GM23248 (cell line): Measurements from ENCODE around the gene ZNF19. TPM values are rescaled to one million over a fixed set of nuclear protein-coding genes. Genes with fewer than 3 reads are reported as not detected.

ENCODE experiments used
- DNase-seq: peaks from one replicate; pipeline ENCODE4 v3.0.0-alpha.2; 2015
- H2AFZ ChIP-seq: fragments of 200-600 bp; sonication (generic); 2 replicates; pipeline ENCODE4 v1.6.1; 2016; ENCODE audit warnings: antibody characterized with exemption
- H3F3A ChIP-seq: fragments of 200-600 bp; sonication (generic); 2 replicates; pipeline ENCODE4 v1.6.1; 2016; ENCODE audit warnings: mild to moderate bottlenecking, antibody characterized with exemption, mixed run types; ENCODE audit not compliant: insufficient read depth
- H3K27ac ChIP-seq: fragments of 200-600 bp; sonication (generic); 2 replicates; pipeline ENCODE4 v1.5.1; 2016; ENCODE audit warnings: mild to moderate bottlenecking
- H3K27me3 ChIP-seq: fragments of 200-600 bp; sonication (generic); replicated peaks from 2 replicates; pipeline ENCODE4 v1.6.1; 2016; ENCODE audit warnings: mild to moderate bottlenecking; ENCODE audit not compliant: insufficient read depth
- H3K36me3 ChIP-seq: fragments of 200-600 bp; sonication (generic); 2 replicates; pipeline ENCODE4 v1.6.1; 2016; ENCODE audit warnings: low read depth, mild to moderate bottlenecking
- H3K4me1 ChIP-seq: fragments of 200-600 bp; sonication (generic); 2 replicates; pipeline ENCODE4 v1.6.1; 2016; ENCODE audit warnings: mild to moderate bottlenecking; ENCODE audit not compliant: insufficient read depth
- H3K4me2 ChIP-seq: fragments of 200-600 bp; sonication (generic); one replicate; pipeline ENCODE4 v1.6.1; 2016; ENCODE audit warnings: mild to moderate bottlenecking; ENCODE audit not compliant: unreplicated experiment
- H3K4me3 ChIP-seq: fragments of 200-600 bp; sonication (generic); 2 replicates; pipeline ENCODE4 v1.5.1; 2016; ENCODE audit warnings: mild to moderate bottlenecking
- H3K79me2 ChIP-seq: fragments of 200-600 bp; sonication (generic); 2 replicates; pipeline ENCODE4 v1.6.1; 2016; ENCODE audit warnings: mild to moderate bottlenecking; ENCODE audit not compliant: insufficient read depth
- H3K9ac ChIP-seq: fragments of 200-600 bp; sonication (generic); 2 replicates; pipeline ENCODE4 v1.6.1; 2016; ENCODE audit warnings: mild to moderate bottlenecking
- H3K9me2 ChIP-seq: fragments of 200-600 bp; sonication (generic); 2 replicates; pipeline ENCODE4 v1.6.1; 2016; ENCODE audit warnings: mixed run types, mild to moderate bottlenecking, moderate library complexity; ENCODE audit not compliant: insufficient read depth
- H3K9me3 ChIP-seq: fragments of 200-600 bp; sonication (generic); one replicate; pipeline ENCODE4 v1.6.1; 2017; ENCODE audit warnings: low read depth
- H4K20me1 ChIP-seq: fragments of 200-600 bp; sonication (generic); 2 replicates; pipeline ENCODE4 v1.6.0; 2016; ENCODE audit not compliant: insufficient read depth
- EZH2 ChIP-seq: fragments of 200-600 bp; sonication (generic); IDR thresholded peaks from 2 replicates; pipeline ENCODE4 v1.6.1; 2018; ENCODE audit warnings: antibody characterized with exemption, mild to moderate bottlenecking; ENCODE audit not compliant: insufficient read depth, poor library complexity, severe bottlenecking
- EZH2phosphoT487 ChIP-seq: fragments of 200-600 bp; sonication (generic); IDR thresholded peaks from 2 replicates; pipeline ENCODE4 v1.6.1; 2018; ENCODE audit warnings: antibody characterized with exemption, moderate library complexity, mild to moderate bottlenecking, low read depth; ENCODE audit not compliant: insufficient read depth
- WGBS, 2 experiments: methylation state at CpG; one replicate each; pipeline ENCODE4 v1.1.6; 2015 to 2017; ENCODE audit warnings: low lambda C conversion rate in 2 of 2, low coverage in 1 of 2; ENCODE audit errors: missing lambda C conversion rate in 2 of 2; 5-methylcytosine and 5-hydroxymethylcytosine counted together
- in situ Hi-C: fragments of 300-500 bp; cut with MboI; formaldehyde crosslinking; loops from 2 replicates; pipeline ENCODE4 v1.15.0; 2020
- polyA plus RNA-seq: library from polyadenylated mRNA; unstranded; fragments of >200 nt; fragmentation: Nextera tagmentation; extraction: Ambion mirVana; gene quantifications from 2 replicates; pipeline ENCODE4 v1.2.1, GENCODE V29; 2016
- total RNA-seq: library from RNA; depleted of rRNA; stranded (reverse); fragments of >200 nt; shearing (Covaris generic); gene quantifications from 2 replicates; pipeline ENCODE4 v1.2.3, GENCODE V29; 2014

ZNF19 gene
- total and polyA plus RNA-seq, 2 experiments from 2014 or later = 1.3 to 1.7 TPM

DNA sequence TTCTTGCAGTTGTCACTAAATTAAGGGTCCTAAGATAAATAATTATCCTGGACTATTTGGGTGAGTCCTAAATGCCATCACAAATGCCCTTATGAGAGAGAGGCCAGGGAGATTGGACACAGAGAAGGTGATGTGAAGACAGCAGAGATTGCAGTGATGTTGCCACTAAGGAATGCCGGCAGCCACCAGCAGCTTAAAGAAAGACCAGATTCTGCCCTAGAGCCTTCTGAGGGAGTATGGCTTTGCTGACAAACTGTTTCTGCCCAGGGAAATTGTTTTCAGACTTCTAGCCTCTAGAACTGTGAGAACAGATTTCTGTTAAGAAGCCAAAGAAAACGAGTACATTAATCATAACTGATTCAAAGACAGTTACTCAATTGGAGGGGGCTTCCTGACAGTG is 17.1 kb downstream of the ZNF19 start:
- no peaks in the 10 kb centered on the region for H3K9me3 ChIP-seq
- no peak overlapping the region for H3K4me3 ChIP-seq
- no peak for TF ChIP-seq EZH2
- TF ChIP-seq EZH2phosphoT487 = no peak
- H3K9ac ChIP-seq = no peak overlapping the region
- no peak overlapping the region for H2AFZ ChIP-seq
- peaks cover 24% of the 10 kb centered on the region for H3K4me1 ChIP-seq
- peak; percentile 14 for DNase-seq
- peaks cover 12% of the 10 kb centered on the region for H3K36me3 ChIP-seq
- no peaks in the 10 kb centered on the region for H3K9me2 ChIP-seq
- H3F3A ChIP-seq = peaks cover 31% of the 10 kb centered on the region
- in situ Hi-C loops = no loop called here
- H3K4me2 ChIP-seq = no peak overlapping the region
- no peaks in the 10 kb centered on the region for H3K79me2 ChIP-seq
- 63 to 70% methylated on average over 2 of the region's 2 CpGs for WGBS, 2 experiments
- H3K27ac ChIP-seq = no peak overlapping the region
- no peaks in the 10 kb centered on the region for H4K20me1 ChIP-seq
- H3K27me3 ChIP-seq = no peaks in the 10 kb centered on the region

DNA sequence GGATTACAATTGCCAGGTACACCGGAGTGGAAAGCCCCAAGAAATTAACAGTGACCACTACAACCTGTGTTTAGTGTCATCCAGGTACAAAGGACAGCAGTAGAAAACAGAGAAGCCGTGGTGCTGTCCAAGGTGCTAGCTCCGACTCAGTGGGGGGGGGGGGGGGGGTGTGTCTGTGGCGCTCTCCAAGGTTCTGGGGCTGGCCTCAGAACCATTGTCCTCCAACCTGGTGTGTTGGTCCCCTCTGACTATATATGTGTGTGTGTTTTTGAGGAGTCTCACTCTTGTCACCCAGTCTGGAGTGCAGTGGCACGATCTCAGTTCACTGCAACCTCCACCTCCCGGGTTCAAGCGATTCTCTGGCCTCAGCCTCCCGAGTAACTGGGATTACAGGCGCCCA is 21.3 kb downstream of the ZNF19 start:
- Histone ChIP-seq H3K9me3 (no peaks in the 10 kb centered on the region), H3K27ac (no peak overlapping the region), H3K27me3 (no peaks in the 10 kb centered on the region), H3K36me3 (no peaks in the 10 kb centered on the region), H4K20me1 (no peaks in the 10 kb centered on the region), H3K4me2 (no peak overlapping the region), H3F3A (peaks cover 5% of the 10 kb centered on the region; the same call in 1 of the 2 replicates), H2AFZ (no peak overlapping the region), H3K9ac (no peak overlapping the region), H3K4me1 (no peaks in the 10 kb centered on the region), H3K79me2 (peaks cover 6% of the 10 kb centered on the region), H3K4me3 (no peak overlapping the region), H3K9me2 (no peaks in the 10 kb centered on the region)
- peak; percentile 69 for DNase-seq
- no peak for TF ChIP-seq EZH2phosphoT487
- no peak for TF ChIP-seq EZH2
- in situ Hi-C loops = no loop called here
- WGBS, 2 experiments = 23 to 24% methylated on average over 9 of the region's 9 CpGs

DNA sequence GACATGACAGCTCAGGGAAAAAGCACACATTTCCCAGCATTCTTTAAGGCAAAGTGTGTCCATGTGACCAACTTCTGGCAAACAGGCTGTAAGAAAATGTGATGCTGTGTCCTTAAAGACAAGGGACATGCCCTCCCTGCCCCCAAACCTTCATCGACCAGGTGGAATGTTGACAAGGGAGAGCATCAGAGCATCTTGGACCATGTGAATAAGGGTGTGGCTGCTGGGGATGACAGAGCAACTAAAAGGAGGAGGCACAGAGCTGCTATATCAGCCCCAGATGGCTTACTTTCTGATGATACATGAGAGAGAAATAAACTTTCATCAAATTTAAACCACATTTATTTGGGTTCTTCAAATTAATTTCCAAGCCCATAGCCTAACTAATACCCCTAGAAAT is 24.9 kb downstream of the ZNF19 start:
- in situ Hi-C loops = no loop called here
- no peaks in the 10 kb centered on the region for H3K9me3 ChIP-seq
- TF ChIP-seq EZH2 (no peak), EZH2phosphoT487 (no peak)
- no peaks in the 10 kb centered on the region for H3K36me3 ChIP-seq
- peaks cover 32% of the 10 kb centered on the region for H3K79me2 ChIP-seq
- WGBS, 2 experiments = 7 to 8% methylated on average over 1 of the region's 1 CpG
- H3K4me3 ChIP-seq = no peak overlapping the region
- peaks cover 16% of the 10 kb centered on the region for H3K4me1 ChIP-seq
- peaks cover 21% of the 10 kb centered on the region for H3F3A ChIP-seq
- no peak overlapping the region for H3K4me2 ChIP-seq
- no peak for DNase-seq
- no peak overlapping the region for H2AFZ ChIP-seq
- no peaks in the 10 kb centered on the region for H3K9me2 ChIP-seq
- H3K27ac ChIP-seq = no peak overlapping the region
- H3K9ac ChIP-seq = no peak overlapping the region
- H4K20me1 ChIP-seq = no peaks in the 10 kb centered on the region
- H3K27me3 ChIP-seq = no peaks in the 10 kb centered on the region

DNA sequence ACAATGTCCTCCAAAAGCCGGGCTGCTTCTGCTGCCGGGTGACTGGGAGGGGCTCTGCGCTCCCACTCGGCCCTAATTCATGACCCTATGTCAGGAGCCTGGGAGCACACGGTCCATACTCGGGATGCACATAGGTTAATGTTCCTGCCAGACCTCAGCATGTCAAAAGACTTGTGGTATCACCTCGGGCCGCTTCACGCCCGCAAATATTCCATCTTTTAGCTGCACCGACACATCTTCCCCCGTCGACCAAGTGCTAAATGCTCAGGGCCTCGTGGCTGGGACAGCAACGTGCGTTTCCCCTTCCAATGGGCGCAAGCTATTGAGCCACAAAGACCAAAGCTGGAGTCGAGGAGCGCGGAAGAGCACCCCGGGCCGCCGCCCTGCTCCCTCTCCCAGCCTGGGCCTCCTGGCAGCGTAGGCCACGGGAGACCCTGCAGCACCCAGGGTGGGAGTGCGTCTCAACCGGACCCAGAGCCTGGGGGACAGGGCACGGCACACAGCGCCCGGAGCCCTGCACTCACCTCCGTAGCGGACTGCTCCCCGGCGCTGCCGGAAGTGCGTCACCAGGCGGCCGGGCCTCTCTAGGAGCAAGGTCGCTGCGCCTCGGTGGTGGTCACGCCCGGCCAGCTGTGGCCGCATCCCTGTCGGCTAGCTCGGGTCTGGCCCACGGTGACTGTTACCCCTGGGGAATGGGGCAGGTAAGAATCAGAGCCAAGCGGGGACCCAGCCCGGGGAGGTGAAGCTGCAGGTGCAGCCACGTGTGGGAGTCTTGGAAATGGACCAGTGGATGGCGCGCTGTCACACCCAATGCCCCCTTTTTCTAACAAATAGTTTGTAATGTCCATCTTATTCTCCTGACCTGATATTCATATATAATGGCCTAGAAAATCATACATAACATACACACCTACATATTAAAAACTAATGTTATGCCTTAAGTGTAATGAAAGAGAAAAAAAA is 27.2 kb downstream of the ZNF19 start, which contains the start of gene ZNF23:
Gene ZNF23, minus strand, starts transcription at position 562 of the 963 bp plus-strand sequence. CDS start 5,451 bp downstream, outside the sequence.
- H3K27me3 ChIP-seq = no peaks in the 10 kb centered on the region
- no peak for TF ChIP-seq EZH2
- no peak for TF ChIP-seq EZH2phosphoT487
- no peaks in the 10 kb centered on the region for H3K36me3 ChIP-seq
- H2AFZ ChIP-seq = peak within 1 kb of the TSS; percentile 99
- peak within 1 kb of the TSS; percentile 95 for H3K4me3 ChIP-seq
- peak within 1 kb of the TSS; percentile 94 for H3K4me2 ChIP-seq
- peak within 1 kb of the TSS; percentile 90 for H3K9ac ChIP-seq
- no peaks in the 10 kb centered on the region for H3K9me3 ChIP-seq
- peaks cover 21% of the 10 kb centered on the region for H3F3A ChIP-seq
- H3K79me2 ChIP-seq = peaks cover 54% of the 10 kb centered on the region
- peaks cover 16% of the 10 kb centered on the region for H3K4me1 ChIP-seq
- in situ Hi-C loops = no loop called here
- peak; percentile 86 for DNase-seq
- WGBS, 2 experiments = 0 to 1% methylated on average over 38 to 51 of the region's 52 CpGs
- no peaks in the 10 kb centered on the region for H3K9me2 ChIP-seq
- no peaks in the 10 kb centered on the region for H4K20me1 ChIP-seq
- H3K27ac ChIP-seq = peak within 1 kb of the TSS; percentile 83
